SK-N-MC (cell line): ENCODE measurements around the gene EXOC3L2.

Source experiments
- DNase-seq: peaks from one replicate; pipeline ENCODE4 v3.0.0-alpha.2; 2011; ENCODE audit warnings: low read depth, low spot score
- H3K27ac ChIP-seq: fragments of 200-600 bp; sonication (generic); 2 replicates; pipeline ENCODE4 v1.5.1; 2016; ENCODE audit warnings: mixed run types
- H3K36me3 ChIP-seq: fragments of 200-600 bp; sonication (generic); 2 replicates; pipeline ENCODE4 v1.6.1; 2017; ENCODE audit warnings: antibody characterized with exemption, low read length, mixed read lengths; ENCODE audit not compliant: insufficient read depth
- H3K4me3 ChIP-seq: fragments of 200-600 bp; sonication (generic); 2 replicates; pipeline ENCODE4 v1.5.1; 2016
- H3K9ac ChIP-seq: fragments of 200-600 bp; sonication (generic); 2 replicates; pipeline ENCODE4 v1.8.0; 2017; ENCODE audit warnings: mixed run types, mixed read lengths; ENCODE audit not compliant: insufficient read length
- H3K9me3 ChIP-seq: fragments of 200-600 bp; sonication (generic); 2 replicates; pipeline ENCODE4 v1.6.1; 2017; ENCODE audit warnings: low read depth, mild to moderate bottlenecking, antibody characterized with exemption, low read length, moderate library complexity, mixed read lengths
- EZH2 ChIP-seq: fragments of 200-600 bp; sonication (generic); IDR thresholded peaks from one replicate; pipeline ENCODE4 v1.6.1; 2017; ENCODE audit warnings: antibody characterized with exemption
- FOXP2 ChIP-seq: optimal IDR thresholded peaks from 2 replicates; pipeline ENCODE3; 2011; ENCODE audit warnings: mild to moderate bottlenecking, moderate library complexity; ENCODE audit not compliant: insufficient read depth; ENCODE audit errors: extremely low read length, control extremely low read depth
- POLR2AphosphoS5 ChIP-seq: IDR thresholded peaks from 2 replicates; pipeline ENCODE4 v1.6.1; 2012; ENCODE audit warnings: mild to moderate bottlenecking, low read depth, low read length, borderline replicate concordance

The EXOC3L2 gene

DNA sequence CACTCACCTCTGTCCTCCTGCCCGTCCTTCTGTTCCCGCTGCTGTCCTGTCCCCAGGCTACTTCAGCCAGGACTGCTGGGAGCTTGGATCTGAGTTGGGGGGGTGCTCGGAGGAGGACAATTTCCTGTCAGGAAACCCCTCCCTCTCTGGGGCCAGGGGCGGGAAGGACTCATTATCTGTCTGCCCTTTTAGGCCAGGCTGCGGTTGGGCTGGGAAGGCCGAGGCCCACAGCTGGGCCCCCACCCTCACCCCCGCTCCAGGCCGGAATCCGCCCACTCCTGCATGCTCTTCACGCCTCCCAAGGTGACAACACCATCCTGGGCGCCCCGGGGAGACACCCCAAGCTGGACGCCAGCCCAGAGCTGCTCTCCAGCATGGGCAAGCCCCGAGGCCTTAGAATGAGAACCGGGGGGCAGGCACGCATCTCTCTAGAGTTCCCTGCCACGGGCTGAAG is at the start of gene EXOC3L2:
Gene EXOC3L2 (minus strand): TSS at position 74 of the 454 bp plus-strand sequence. CDS start 6,362 bp downstream, outside the sequence.
- Histone ChIP-seq H3K27ac (no peak within 1 kb of the TSS), H3K9me3 (no peaks in the 10 kb centered on the region), H3K36me3 (no peaks in the 10 kb centered on the region), H3K4me3 (no peak within 1 kb of the TSS), H3K9ac (no peak within 1 kb of the TSS)
- TF ChIP-seq FOXP2 = no peak
- TF ChIP-seq EZH2 = no peak
- no peak for DNase-seq

DNA sequence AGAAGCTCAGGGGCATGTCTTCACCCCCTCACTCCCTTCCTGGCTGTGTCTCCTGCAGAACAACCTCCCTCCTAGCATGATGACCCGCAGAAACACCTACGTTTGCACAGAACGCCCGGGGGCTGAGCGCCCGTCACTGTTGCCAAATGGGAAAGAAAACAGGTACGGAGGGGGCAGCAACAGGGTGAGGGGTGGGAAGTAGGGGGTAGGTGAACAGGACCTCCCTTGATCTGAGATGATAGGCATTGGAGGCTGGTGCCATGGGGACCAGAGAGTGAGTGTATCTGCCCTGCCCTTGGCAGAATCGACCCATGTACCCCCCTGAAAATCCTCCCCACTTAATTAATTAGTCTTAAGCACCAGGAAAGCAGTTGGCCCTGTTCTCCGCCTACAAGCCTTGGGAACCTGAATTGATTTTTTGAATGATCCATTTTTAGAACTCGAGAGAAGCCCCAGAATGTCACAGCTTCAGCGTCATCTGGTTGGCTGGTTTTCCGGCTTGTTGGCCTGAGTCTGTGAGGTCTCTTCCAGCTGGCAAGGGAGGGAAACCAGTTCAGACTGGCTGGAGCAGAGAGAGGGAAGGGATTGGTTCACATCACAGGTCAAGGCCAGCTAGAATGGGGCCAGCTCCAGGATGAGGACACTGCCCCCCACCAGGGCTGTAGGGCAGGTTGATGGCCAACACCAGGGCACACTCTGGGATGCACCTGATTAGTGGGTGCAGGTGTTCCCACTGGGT is 49.3 kb upstream of the EXOC3L2 start:
- DNase-seq = no peak
- peaks cover 3% of the 10 kb centered on the region; the same call in 1 of the 2 replicates for H3K36me3 ChIP-seq
- H3K9ac ChIP-seq = no peak overlapping the region
- no peak overlapping the region for H3K27ac ChIP-seq
- TF ChIP-seq EZH2 = no peak
- TF ChIP-seq FOXP2 = no peak
- TF ChIP-seq POLR2AphosphoS5 = no peak
- no peak overlapping the region for H3K4me3 ChIP-seq
- H3K9me3 ChIP-seq = no peaks in the 10 kb centered on the region

DNA sequence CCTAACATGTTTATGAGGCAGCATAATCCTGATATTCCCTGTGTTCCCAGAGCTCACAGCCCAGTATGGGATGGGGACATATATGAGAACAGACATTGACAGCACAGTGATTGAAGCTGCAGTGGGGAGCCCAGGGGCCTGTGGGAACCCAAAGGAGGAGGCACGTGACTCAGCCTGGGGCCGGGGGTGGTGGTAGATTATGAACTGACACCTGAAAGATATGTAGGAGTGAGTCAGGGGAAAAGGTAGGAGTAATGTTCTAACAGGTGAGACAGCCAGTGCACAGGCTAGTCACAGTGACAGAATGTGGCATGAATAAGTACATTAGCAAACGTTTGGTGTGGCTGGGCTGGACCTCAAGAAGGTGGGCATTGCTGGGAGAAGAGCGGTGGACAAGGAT is 48.5 kb upstream of the EXOC3L2 start:
- Histone ChIP-seq H3K9ac (no peak overlapping the region), H3K9me3 (no peaks in the 10 kb centered on the region), H3K36me3 (peaks cover 3% of the 10 kb centered on the region; the same call in 1 of the 2 replicates), H3K4me3 (no peak overlapping the region), H3K27ac (no peak overlapping the region)
- TF ChIP-seq EZH2 (no peak), POLR2AphosphoS5 (no peak), FOXP2 (no peak)
- no peak for DNase-seq

GRCh38 chr19:45291834-45292233 is 46.6 kb upstream of the EXOC3L2 start:
- Histone ChIP-seq H3K36me3 (peaks cover 3% of the 10 kb centered on the region; the same call in 1 of the 2 replicates), H3K9me3 (no peaks in the 10 kb centered on the region), H3K9ac (no peak overlapping the region), H3K4me3 (no peak overlapping the region), H3K27ac (no peak overlapping the region)
- TF ChIP-seq FOXP2 (no peak), POLR2AphosphoS5 (no peak), EZH2 (no peak)
- DNase-seq = no peak

DNA sequence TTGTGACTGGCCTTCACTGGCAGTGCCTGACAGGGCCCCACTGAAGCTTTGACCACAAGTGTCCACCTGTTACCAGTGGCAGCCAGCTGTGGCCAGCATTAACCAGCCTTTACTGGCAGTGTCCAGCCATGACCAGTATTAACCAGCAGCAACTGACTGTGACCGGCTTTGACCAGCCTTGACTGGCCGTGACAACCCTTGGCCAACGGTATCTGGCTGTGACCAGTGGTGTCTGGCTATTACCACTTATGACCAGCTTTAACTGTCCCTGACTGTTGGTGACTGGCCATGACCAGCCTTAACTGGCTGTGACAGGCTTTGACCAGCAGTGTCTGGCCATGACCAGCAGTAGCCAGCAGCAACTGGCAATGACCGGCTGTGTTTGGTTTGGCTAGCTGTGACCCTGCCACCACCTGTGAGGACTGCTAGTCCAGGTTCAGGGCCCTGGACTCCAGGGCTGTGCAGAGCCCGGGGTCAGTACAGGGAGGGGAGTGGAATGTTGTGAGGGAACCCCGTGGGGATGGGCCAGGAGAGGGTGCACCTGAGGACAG is 45.2 kb upstream of the EXOC3L2 start:
- TF ChIP-seq EZH2 = no peak
- TF ChIP-seq POLR2AphosphoS5 = no peak
- no peak for TF ChIP-seq FOXP2

GRCh38 chr19:45283443-45284033 is 38.3 kb upstream of the EXOC3L2 start:
- H3K4me3 ChIP-seq = no peak overlapping the region
- no peaks in the 10 kb centered on the region for H3K9me3 ChIP-seq
- H3K9ac ChIP-seq = no peak overlapping the region
- TF ChIP-seq EZH2 = no peak
- TF ChIP-seq POLR2AphosphoS5 = no peak
- no peak for TF ChIP-seq FOXP2
- DNase-seq = no peak
- peaks cover 9% of the 10 kb centered on the region; the same call in 1 of the 2 replicates for H3K36me3 ChIP-seq
- H3K27ac ChIP-seq = no peak overlapping the region

More for the DNA sequence above, 45.2 kb upstream of the EXOC3L2 start:
- Histone ChIP-seq H3K27ac (no peak overlapping the region), H3K9me3 (no peaks in the 10 kb centered on the region), H3K9ac (no peak overlapping the region), H3K36me3 (peaks cover 3% of the 10 kb centered on the region; the same call in 1 of the 2 replicates), H3K4me3 (no peak overlapping the region)
- no peak for DNase-seq

DNA sequence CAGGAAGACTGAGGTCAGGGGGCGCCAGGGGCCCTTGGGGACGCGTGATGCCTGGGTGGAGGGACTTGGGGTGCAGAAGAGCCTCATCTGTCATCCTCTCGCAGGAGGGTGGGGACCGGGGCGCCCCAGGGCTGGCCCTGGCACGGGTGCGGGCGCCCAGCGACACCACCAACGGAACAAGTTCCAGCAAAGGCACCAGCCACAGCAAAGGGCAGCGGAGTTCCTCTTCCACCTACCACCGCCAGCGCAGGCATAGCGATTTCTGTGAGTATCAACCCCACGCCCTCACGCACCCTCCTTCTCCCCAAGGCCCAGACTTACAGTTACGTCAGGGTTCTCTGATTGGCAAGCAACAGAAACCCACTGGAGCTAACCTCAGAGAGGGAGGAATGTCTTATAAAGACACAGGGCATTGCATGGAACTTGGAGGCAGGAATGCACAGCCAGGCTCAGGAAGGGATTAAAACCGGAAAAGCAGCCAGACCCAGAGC is 35.3 kb upstream of the EXOC3L2 start:
- no peaks in the 10 kb centered on the region for H3K9me3 ChIP-seq
- H3K9ac ChIP-seq = no peak overlapping the region
- H3K4me3 ChIP-seq = no peak overlapping the region
- H3K27ac ChIP-seq = peak overlapping the region; percentile 68
- H3K36me3 ChIP-seq = peaks cover 9% of the 10 kb centered on the region; the same call in 1 of the 2 replicates
- no peak for TF ChIP-seq FOXP2
- no peak for TF ChIP-seq EZH2
- no peak for TF ChIP-seq POLR2AphosphoS5
- no peak for DNase-seq

- Histone ChIP-seq H3K36me3 (peaks cover 9% of the 10 kb centered on the region; the same call in 1 of the 2 replicates), H3K4me3 (no peak overlapping the region), H3K9me3 (no peaks in the 10 kb centered on the region), H3K27ac (no peak overlapping the region), H3K9ac (no peak overlapping the region)
- TF ChIP-seq EZH2 (no peak), POLR2AphosphoS5 (no peak), FOXP2 (no peak)
- DNase-seq = no peak
These were observed 34.5 kb upstream of the EXOC3L2 start for GRCh38 chr19:45279587-45280192.
